OCI-LY3 (cell line): Measurements from ENCODE around the gene MPZL1.

ENCODE experiments used
- EZH2phosphoT487 ChIP-seq: fragments of 200-600 bp; shearing (Covaris generic); IDR thresholded peaks from 2 replicates; pipeline ENCODE4 v1.6.1; 2018; ENCODE audit warnings: antibody characterized with exemption, mixed run types, low read depth
- TF ChIP-seq, protein P1 (sequence below): fragments of 200-600, 300-600 bp; sonication (generic); IDR thresholded peaks from 2 replicates; pipeline ENCODE4 v1.5.1; 2014; ENCODE audit warnings: antibody characterized with exemption, low read length, low read depth

DNA sequence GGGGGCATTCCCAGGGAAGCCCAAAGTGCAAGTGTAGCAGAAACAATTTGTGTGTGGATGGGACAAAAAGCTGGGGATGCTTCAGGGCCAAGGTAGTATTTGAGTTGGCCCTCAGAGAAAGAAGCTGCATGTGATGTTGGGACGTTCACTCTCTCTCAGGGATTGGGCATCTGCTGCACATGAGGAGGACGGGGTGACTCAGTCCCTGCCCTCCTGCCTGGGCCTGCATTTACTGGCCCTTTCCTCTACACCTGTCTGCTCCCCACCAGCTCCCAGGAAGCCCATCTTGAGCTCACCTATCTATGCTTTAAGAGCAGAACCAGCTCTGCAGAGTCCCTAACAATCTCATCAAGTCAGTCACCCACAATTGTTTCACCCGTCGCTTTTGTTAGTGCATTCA lies 23.5 kb upstream of the MPZL1 start:
- TF ChIP-seq, protein P1, sequence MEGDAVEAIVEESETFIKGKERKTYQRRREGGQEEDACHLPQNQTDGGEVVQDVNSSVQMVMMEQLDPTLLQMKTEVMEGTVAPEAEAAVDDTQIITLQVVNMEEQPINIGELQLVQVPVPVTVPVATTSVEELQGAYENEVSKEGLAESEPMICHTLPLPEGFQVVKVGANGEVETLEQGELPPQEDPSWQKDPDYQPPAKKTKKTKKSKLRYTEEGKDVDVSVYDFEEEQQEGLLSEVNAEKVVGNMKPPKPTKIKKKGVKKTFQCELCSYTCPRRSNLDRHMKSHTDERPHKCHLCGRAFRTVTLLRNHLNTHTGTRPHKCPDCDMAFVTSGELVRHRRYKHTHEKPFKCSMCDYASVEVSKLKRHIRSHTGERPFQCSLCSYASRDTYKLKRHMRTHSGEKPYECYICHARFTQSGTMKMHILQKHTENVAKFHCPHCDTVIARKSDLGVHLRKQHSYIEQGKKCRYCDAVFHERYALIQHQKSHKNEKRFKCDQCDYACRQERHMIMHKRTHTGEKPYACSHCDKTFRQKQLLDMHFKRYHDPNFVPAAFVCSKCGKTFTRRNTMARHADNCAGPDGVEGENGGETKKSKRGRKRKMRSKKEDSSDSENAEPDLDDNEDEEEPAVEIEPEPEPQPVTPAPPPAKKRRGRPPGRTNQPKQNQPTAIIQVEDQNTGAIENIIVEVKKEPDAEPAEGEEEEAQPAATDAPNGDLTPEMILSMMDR, result no peak
- no peak for TF ChIP-seq EZH2phosphoT487
